ENCODE results near the gene ADARB2.

The ADARB2 gene

GRCh38 chr10:1589257-1589656, 148.1 kb downstream of the ADARB2 start:
- DNase-seq (ENCODE audit: low spot score) = no peak
- TF ChIP-seq, protein P1, sequence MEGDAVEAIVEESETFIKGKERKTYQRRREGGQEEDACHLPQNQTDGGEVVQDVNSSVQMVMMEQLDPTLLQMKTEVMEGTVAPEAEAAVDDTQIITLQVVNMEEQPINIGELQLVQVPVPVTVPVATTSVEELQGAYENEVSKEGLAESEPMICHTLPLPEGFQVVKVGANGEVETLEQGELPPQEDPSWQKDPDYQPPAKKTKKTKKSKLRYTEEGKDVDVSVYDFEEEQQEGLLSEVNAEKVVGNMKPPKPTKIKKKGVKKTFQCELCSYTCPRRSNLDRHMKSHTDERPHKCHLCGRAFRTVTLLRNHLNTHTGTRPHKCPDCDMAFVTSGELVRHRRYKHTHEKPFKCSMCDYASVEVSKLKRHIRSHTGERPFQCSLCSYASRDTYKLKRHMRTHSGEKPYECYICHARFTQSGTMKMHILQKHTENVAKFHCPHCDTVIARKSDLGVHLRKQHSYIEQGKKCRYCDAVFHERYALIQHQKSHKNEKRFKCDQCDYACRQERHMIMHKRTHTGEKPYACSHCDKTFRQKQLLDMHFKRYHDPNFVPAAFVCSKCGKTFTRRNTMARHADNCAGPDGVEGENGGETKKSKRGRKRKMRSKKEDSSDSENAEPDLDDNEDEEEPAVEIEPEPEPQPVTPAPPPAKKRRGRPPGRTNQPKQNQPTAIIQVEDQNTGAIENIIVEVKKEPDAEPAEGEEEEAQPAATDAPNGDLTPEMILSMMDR (IDR thresholded peaks at IDR 0.05; ENCODE audit: extremely low read depth, insufficient read depth, missing control alignments) = no peak
- in situ Hi-C loops (cut with MboI; ENCODE audit: low pct_unique_long_range_greater_than_20kb, low sequenced_read_pairs, unreplicated experiment) = no loop called here

DNA sequence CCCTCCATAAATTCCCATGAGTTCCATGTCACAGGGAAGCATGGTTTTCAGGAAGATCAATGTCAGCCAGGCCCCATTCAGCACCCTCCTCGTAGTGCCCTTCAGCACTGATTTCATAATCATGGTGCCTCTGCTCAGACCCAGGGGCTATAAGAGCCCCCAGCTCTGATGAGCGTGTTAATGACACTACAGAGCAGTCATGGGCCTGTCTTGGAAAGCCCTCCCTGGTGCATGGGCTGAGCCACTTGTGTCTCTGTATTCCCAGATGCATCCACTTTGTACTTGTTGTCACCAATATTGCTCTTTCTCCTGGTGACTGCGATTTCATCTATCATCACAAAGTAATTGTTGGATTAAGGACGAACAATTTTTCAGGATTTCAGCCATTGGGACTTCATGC, 154.6 kb downstream of the ADARB2 start:
- TF ChIP-seq, protein P1 (IDR thresholded peaks at IDR 0.05; ENCODE audit: extremely low read depth, insufficient read depth, missing control alignments) = no peak

GRCh38 chr10:1581189-1581588, 156.1 kb downstream of the ADARB2 start:
- in situ Hi-C loops (cut with MboI; ENCODE audit: low pct_unique_long_range_greater_than_20kb, low sequenced_read_pairs, unreplicated experiment) = no loop called here
- no peak for DNase-seq (ENCODE audit: low spot score)
- TF ChIP-seq, protein P1 (IDR thresholded peaks at IDR 0.05; ENCODE audit: extremely low read depth, insufficient read depth, missing control alignments) = no peak

More for the DNA sequence above, 154.6 kb downstream of the ADARB2 start:
- in situ Hi-C loops (cut with MboI; ENCODE audit: low pct_unique_long_range_greater_than_20kb, low sequenced_read_pairs, unreplicated experiment) = no loop called here
- no peak for DNase-seq (ENCODE audit: low spot score)

GRCh38 chr10:1579671-1580070, 157.7 kb downstream of the ADARB2 start:
- DNase-seq (ENCODE audit: low spot score) = no peak
- in situ Hi-C loops (cut with MboI; ENCODE audit: low pct_unique_long_range_greater_than_20kb, low sequenced_read_pairs, unreplicated experiment) = no loop called here
- TF ChIP-seq, protein P1 (IDR thresholded peaks at IDR 0.05; ENCODE audit: extremely low read depth, insufficient read depth, missing control alignments) = no peak

- in situ Hi-C loops (cut with MboI; ENCODE audit: low pct_unique_long_range_greater_than_20kb, low sequenced_read_pairs, unreplicated experiment) = no loop called here
- TF ChIP-seq, protein P1 (IDR thresholded peaks at IDR 0.05; ENCODE audit: extremely low read depth, insufficient read depth, missing control alignments) = no peak
- no peak for DNase-seq (ENCODE audit: low spot score)
Observed at GRCh38 chr10:1579141-1579491, 158.2 kb downstream of the ADARB2 start.

- in situ Hi-C loops (cut with MboI; ENCODE audit: low pct_unique_long_range_greater_than_20kb, low sequenced_read_pairs, unreplicated experiment) = no loop called here
- no peak for DNase-seq (ENCODE audit: low spot score)
- TF ChIP-seq, protein P1 (IDR thresholded peaks at IDR 0.05; ENCODE audit: extremely low read depth, insufficient read depth, missing control alignments) = no peak
Observed at GRCh38 chr10:1578392-1579140, 158.8 kb downstream of the ADARB2 start.
